Endothelial cell of umbilical vein (primary cell): ENCODE data around the gene ATP1A4. TPM values are rescaled to one million over a fixed set of nuclear protein-coding genes. Genes with fewer than 3 reads are reported as not detected.

ENCODE experiments used
- Bru-seq: library from RNA; stranded (reverse); fragments of 400-500 nt; gene quantifications from one replicate; lab custom pipeline; 2021; lab: Mats Ljungman, UMichigan
- BruChase-seq, 2 experiments: library from RNA; stranded (reverse); fragments of 400-500 nt; gene quantifications; one replicate each; lab custom pipeline; 2021; lab: Mats Ljungman, UMichigan
- BruUV-seq: library from RNA; stranded (reverse); fragments of 400-500 nt; replicated peaks from 2 replicates; lab custom pipeline; 2021; lab: Mats Ljungman, UMichigan
- CTCF ChIA-PET: fragments of 300-600, 350-600 bp; sonication (Branson Sonifier 250); formaldehyde crosslinking; loops from one replicate; lab custom pipeline; 2021; ENCODE audit warnings: antibody characterized with exemption, inconsistent platforms; lab: Charles Lee
- POLR2A ChIA-PET: fragments of 300-600, 350-600 bp; sonication (Branson Sonifier 250); formaldehyde crosslinking; loops from one replicate; lab custom pipeline; 2021; ENCODE audit warnings: antibody characterized with exemption, inconsistent platforms; lab: Charles Lee
- DNase-seq: peaks from one replicate; pipeline ENCODE4 v3.0.0-alpha.2; 2011; ENCODE audit warnings: low read depth, low spot score
- FAIRE-seq: peaks from 2 replicates; lab custom pipeline; 2011; peaks lifted over from hg19 to GRCh38; lab: Jason Lieb, UNC
- H2AFZ ChIP-seq: 2 replicates; pipeline ENCODE4 v1.6.0; 2012; ENCODE audit warnings: low read depth, low read length, control low read depth, inconsistent platforms
- H3K27ac ChIP-seq: 2 replicates; pipeline ENCODE4 v1.5.1; 2011; ENCODE audit warnings: low read depth, mild to moderate bottlenecking, control low read depth, low read length, moderate library complexity; ENCODE audit not compliant: insufficient read depth
- H3K27me3 ChIP-seq, 2 experiments: 2 replicates each; pipeline versions ENCODE4 v1.6.0 to v1.6.1; 2011; ENCODE audit warnings: low read length in 2 of 2, mixed read lengths in 1 of 2; ENCODE audit not compliant: control insufficient read depth in 2 of 2, insufficient read depth in 2 of 2
- H3K36me3 ChIP-seq, 2 experiments: 2 replicates in 1 of 2; 3 replicates in 1 of 2; pipeline ENCODE4 v1.5.1; 2011; ENCODE audit warnings: low read length in 2 of 2, mild to moderate bottlenecking in 1 of 2, moderate library complexity in 1 of 2; ENCODE audit not compliant: control insufficient read depth in 2 of 2, insufficient read depth in 2 of 2; ENCODE audit errors: extremely low read depth in 1 of 2
- H3K4me1 ChIP-seq: 3 replicates; pipeline ENCODE4 v1.5.1; 2011; ENCODE audit warnings: mild to moderate bottlenecking, low read length; ENCODE audit not compliant: control insufficient read depth, insufficient read depth; ENCODE audit errors: extremely low read depth
- H3K4me2 ChIP-seq: 2 replicates; pipeline ENCODE4 v1.6.1; 2011; ENCODE audit warnings: low read length, control low read depth, mixed read lengths; ENCODE audit not compliant: insufficient read depth
- H3K4me3 ChIP-seq, 3 experiments: fragments of 200-600 bp in 1 of 3; sonication (generic), shearing (Covaris generic) in 1 of 3; replicated peaks in 1 of 3; 2 replicates each; pipeline ENCODE4 v1.5.1; 2011 to 2016; ENCODE audit warnings: control low read depth in 3 of 3, low read length in 3 of 3, mild to moderate bottlenecking in 2 of 3, inconsistent platforms in 1 of 3, low read depth in 1 of 3, moderate library complexity in 1 of 3; ENCODE audit not compliant: insufficient read depth in 1 of 3
- H3K79me2 ChIP-seq: 2 replicates; pipeline ENCODE4 v1.6.0; 2012; ENCODE audit warnings: low read length, inconsistent platforms; ENCODE audit not compliant: control insufficient read depth, insufficient read depth
- H3K9ac ChIP-seq: replicated peaks from 2 replicates; pipeline ENCODE3; 2011; ENCODE audit warnings: low read length, control low read depth; ENCODE audit not compliant: insufficient read depth; ENCODE audit errors: extremely low read depth
- H3K9me1 ChIP-seq: replicated peaks from 3 replicates; pipeline ENCODE4 v1.6.0; 2011; ENCODE audit warnings: mild to moderate bottlenecking, low read length; ENCODE audit not compliant: control insufficient read depth, insufficient read depth; ENCODE audit errors: extremely low read depth
- H3K9me3 ChIP-seq: replicated peaks from 2 replicates; pipeline ENCODE4 v1.5.1; 2012; ENCODE audit warnings: low read length, inconsistent platforms; ENCODE audit not compliant: control insufficient read depth, insufficient read depth
- H4K20me1 ChIP-seq: replicated peaks from 2 replicates; pipeline ENCODE3; 2011; ENCODE audit warnings: mild to moderate bottlenecking, low read length; ENCODE audit not compliant: control insufficient read depth, insufficient read depth; ENCODE audit errors: extremely low read depth
- CTCF ChIP-seq, 2 donors: IDR thresholded peaks; 1 replicate in 1 of 2; 2 replicates in 1 of 2; pipeline ENCODE4 v1.5.1; 2011; ENCODE audit warnings: low read length in 2 of 2, mild to moderate bottlenecking in 2 of 2, moderate library complexity in 2 of 2, control low read depth in 1 of 2, inconsistent platforms in 1 of 2, low read depth in 1 of 2; ENCODE audit not compliant: insufficient read depth in 1 of 2; ENCODE audit errors: extremely low read depth in 1 of 2
- EZH2 ChIP-seq: IDR thresholded peaks from 2 replicates; pipeline ENCODE4 v1.6.1; 2012; ENCODE audit warnings: borderline replicate concordance, low read depth, mild to moderate bottlenecking, moderate library complexity, low read length, inconsistent platforms; ENCODE audit not compliant: severe bottlenecking
- FOS ChIP-seq: IDR thresholded peaks from 2 replicates; pipeline ENCODE4 v1.6.1; 2011; ENCODE audit warnings: mild to moderate bottlenecking, low read length, moderate library complexity, borderline replicate concordance; ENCODE audit not compliant: insufficient read depth
- GATA2 ChIP-seq: IDR thresholded peaks from 2 replicates; pipeline ENCODE4 v1.7.0; 2011; ENCODE audit warnings: low read depth, mild to moderate bottlenecking, moderate library complexity, mixed read lengths, low read length; ENCODE audit not compliant: insufficient read length, insufficient read depth
- JUN ChIP-seq: IDR thresholded peaks from 2 replicates; pipeline ENCODE4 v1.6.1; 2011; ENCODE audit warnings: borderline replicate concordance, low read depth; ENCODE audit not compliant: insufficient read length, insufficient read depth
- MAX ChIP-seq: IDR thresholded peaks from 2 replicates; pipeline ENCODE4 v1.6.1; 2011; ENCODE audit not compliant: insufficient read depth, insufficient read length
- MYC ChIP-seq: IDR thresholded peaks from one replicate; pipeline ENCODE4 v1.6.1; 2011; ENCODE audit warnings: mild to moderate bottlenecking, low read depth, low read length
- POLR2A ChIP-seq: IDR thresholded peaks from 2 replicates; pipeline ENCODE4 v1.6.1; 2012; ENCODE audit warnings: low read depth, mild to moderate bottlenecking, control low read depth, low read length
- POLR2AphosphoS5 ChIP-seq: IDR thresholded peaks from 2 replicates; pipeline ENCODE4 v1.6.1; 2012; ENCODE audit warnings: low read depth, mild to moderate bottlenecking, control low read depth, low read length, moderate library complexity; ENCODE audit not compliant: insufficient read depth
- dilution Hi-C: fragments of 300-500 bp; cut with MboI; formaldehyde crosslinking; loops from one replicate; pipeline ENCODE4 v1.15.0; 2019; ENCODE audit warnings: low sequenced_read_pairs; ENCODE audit not compliant: extremely low pct_ligation_motif_present
- intact Hi-C: fragments of 100-400 bp; cut with micrococcal nuclease; formaldehyde crosslinking; loops from one replicate; pipeline ENCODE4 v1.10.0; 2022
- long read RNA-seq: library from polyadenylated mRNA; stranded (forward); transcript quantifications from one replicate; pipeline ENCODE4 v2.0.0, GENCODE V29; 2021
- polyA minus RNA-seq, 3 experiments: library from RNA; depleted of rRNA, polyadenylated mRNA; stranded (reverse); fragments of >200 nt; gene quantifications; 1 replicate in 1 of 3; 2 replicates in 2 of 3; pipeline ENCODE4 v1.2.3, GENCODE V29; 2011
- polyA plus RNA-seq, 4 experiments: library from polyadenylated mRNA; depleted of rRNA in 3 of 4; stranded (reverse) in 3 of 4; unstranded in 1 of 4; fragments of >200 nt; gene quantifications; 2 replicates each; pipeline versions ENCODE4 v1.2.1 to v1.2.3, GENCODE V29; 2011 to 2012; ENCODE audit warnings: missing spikeins in 1 of 4
- total RNA-seq: library from RNA; stranded (reverse); gene quantifications from 2 replicates; pipeline ENCODE4 v1.2.3, GENCODE V29; 2021

ATP1A4 gene
- not detected in 2 replicates for total RNA-seq
- not detected in 2 replicates for polyA plus RNA-seq
- polyA plus RNA-seq (2011; cell fraction: cytosol; rRNA removed), result not detected in 2 replicates
- polyA plus RNA-seq (2011; cell fraction: nucleus; rRNA removed), result not detected in 2 replicates
- not detected in 2 replicates for polyA plus RNA-seq (2012)
- polyA minus RNA-seq, result not detected in 2 replicates
- not detected for polyA minus RNA-seq (2011; cell fraction: cytosol; rRNA and poly(A)+ RNA removed)
- polyA minus RNA-seq (2011; cell fraction: nucleus; rRNA and poly(A)+ RNA removed), result not detected in 2 replicates
- not detected for Bru-seq, nascent RNA
- BruChase-seq, experiment 1, labeled RNA remaining after a 6-hour chase, result not detected
- percentile 0 among the genes with signal in this experiment for BruChase-seq, experiment 2, labeled RNA remaining after a 2-hour chase
- long read RNA-seq, result 0 reads

- intact Hi-C loops (no loop called here), dilution Hi-C loops (no loop called here)
- H3K9me3 ChIP-seq, result no peaks in the 10 kb centered on the region
- H2AFZ ChIP-seq, result no peak within 1 kb of the TSS
- H3K4me3 ChIP-seq, result no peak within 1 kb of the TSS
- H3K36me3 ChIP-seq, result no peaks in the 10 kb centered on the region
- H3K9me1 ChIP-seq, result no peaks in the 10 kb centered on the region
- H3K79me2 ChIP-seq, result no peaks in the 10 kb centered on the region
- FAIRE-seq, result no peak
- no TSS peak for BruUV-seq
- H3K4me2 ChIP-seq, result no peak within 1 kb of the TSS
- no peak for DNase-seq
- H3K9ac ChIP-seq, result no peak within 1 kb of the TSS
- no peaks in the 10 kb centered on the region for H3K4me1 ChIP-seq
- ChIA-PET POLR2A (no interaction called here), CTCF (interaction anchor here (0.7 kb wide), 1 partner anchor 93 kb away, joined by 3 read pairs; no protein-coding TSS in a partner anchor)
- peaks cover 0 to 7% of the 10 kb centered on the region in 2 experiments for H3K27me3 ChIP-seq
- no peak within 1 kb of the TSS for H3K27ac ChIP-seq
- no peaks in the 10 kb centered on the region for H4K20me1 ChIP-seq
- TF ChIP-seq EZH2, result no peak
- TF ChIP-seq GATA2, result no peak
- TF ChIP-seq CTCF (IDR thresholded peaks at IDR 0.05; ENCODE audit: extremely low read depth in 1 of 2, insufficient read depth in 1 of 2, low read depth in 1 of 2, low read length in 2 of 2), result no peak
- TF ChIP-seq MYC, result no peak
- TF ChIP-seq JUN, result no peak
- TF ChIP-seq MAX, result no peak
- TF ChIP-seq POLR2AphosphoS5, result no peak
- no peak for TF ChIP-seq FOS
- no peak for TF ChIP-seq POLR2A
Measured at GRCh38 chr1:160151303-160151702, at the start of gene ATP1A4. Gene ATP1A4, plus strand, starts transcription at chr1:160151603. Its CDS starts 438 bp downstream, at chr1:160152041.
